ENCODE results near the gene SCD5. TPM values are rescaled to one million over a fixed set of nuclear protein-coding genes. Genes with fewer than 3 reads are reported as not detected.
A peak's percentile ranks its signal among the peaks of the same experiment; 100 is the strongest.

SCD5 gene
- total and polyA plus RNA-seq, 7 donors: 0.69 to 30.7 (median 27.3) TPM

DNA sequence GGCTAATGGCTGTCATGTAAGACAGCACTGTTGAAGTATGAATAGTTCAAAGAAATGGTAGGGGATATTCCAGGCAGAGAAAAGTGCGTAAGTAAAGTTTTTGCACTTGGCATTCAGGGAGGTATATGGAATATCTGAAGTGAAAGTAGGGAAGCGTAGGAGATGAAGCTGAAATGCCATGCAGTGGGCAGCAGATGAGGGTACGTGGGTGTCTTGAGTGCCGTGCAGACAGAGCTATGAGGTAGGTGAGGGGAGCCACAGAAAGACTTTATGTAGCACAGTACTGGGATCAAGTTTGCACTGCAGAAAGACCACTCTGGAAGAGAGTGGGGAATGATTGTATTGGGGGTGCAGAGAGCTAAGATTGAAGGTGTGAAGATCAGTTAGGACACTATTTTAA is 5.2 kb upstream of the SCD5 start:
- Histone ChIP-seq H3K36me3 (no peaks in the 10 kb centered on the region), H3K27me3 (no peaks in the 10 kb centered on the region), H3K4me3 (no peak overlapping the region), H3K4me1 (peaks cover 0 to 10% (median 3%) of the 10 kb centered on the region in 4 donors), H3K27ac (no peak overlapping the region), H3K9me3 (no peaks in the 10 kb centered on the region)
- no peak for DNase-seq
- TF ChIP-seq, protein P1, sequence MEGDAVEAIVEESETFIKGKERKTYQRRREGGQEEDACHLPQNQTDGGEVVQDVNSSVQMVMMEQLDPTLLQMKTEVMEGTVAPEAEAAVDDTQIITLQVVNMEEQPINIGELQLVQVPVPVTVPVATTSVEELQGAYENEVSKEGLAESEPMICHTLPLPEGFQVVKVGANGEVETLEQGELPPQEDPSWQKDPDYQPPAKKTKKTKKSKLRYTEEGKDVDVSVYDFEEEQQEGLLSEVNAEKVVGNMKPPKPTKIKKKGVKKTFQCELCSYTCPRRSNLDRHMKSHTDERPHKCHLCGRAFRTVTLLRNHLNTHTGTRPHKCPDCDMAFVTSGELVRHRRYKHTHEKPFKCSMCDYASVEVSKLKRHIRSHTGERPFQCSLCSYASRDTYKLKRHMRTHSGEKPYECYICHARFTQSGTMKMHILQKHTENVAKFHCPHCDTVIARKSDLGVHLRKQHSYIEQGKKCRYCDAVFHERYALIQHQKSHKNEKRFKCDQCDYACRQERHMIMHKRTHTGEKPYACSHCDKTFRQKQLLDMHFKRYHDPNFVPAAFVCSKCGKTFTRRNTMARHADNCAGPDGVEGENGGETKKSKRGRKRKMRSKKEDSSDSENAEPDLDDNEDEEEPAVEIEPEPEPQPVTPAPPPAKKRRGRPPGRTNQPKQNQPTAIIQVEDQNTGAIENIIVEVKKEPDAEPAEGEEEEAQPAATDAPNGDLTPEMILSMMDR (IDR thresholded peaks at IDR 0.05): no peak
- TF ChIP-seq POLR2A (IDR thresholded peaks at IDR 0.05) (no peak), POLR2AphosphoS5 (IDR thresholded peaks at IDR 0.05) (no peak), EP300 (IDR thresholded peaks at IDR 0.05) (no peak)
- WGBS, 2 donors: 92% methylated on average over 4 of the region's 4 CpGs
- intact Hi-C loops (cut with DNase I): no loop called here

GRCh38 chr4:82802911-82803310 is 4.3 kb upstream of the SCD5 start:
- Histone ChIP-seq H3K27ac (no peak overlapping the region), H3K4me1 (peaks cover 0 to 10% (median 3%) of the 10 kb centered on the region in 4 donors), H3K9me3 (no peaks in the 10 kb centered on the region), H3K27me3 (no peaks in the 10 kb centered on the region), H3K36me3 (no peaks in the 10 kb centered on the region), H3K4me3 (no peak overlapping the region)
- intact Hi-C loops (cut with DNase I): no loop called here
- no peak for DNase-seq
- TF ChIP-seq POLR2A (IDR thresholded peaks at IDR 0.05): no peak
- 75 to 78% methylated on average over 2 of the region's 2 CpGs for WGBS, 2 donors

GRCh38 chr4:82801910-82802521 is 3.4 kb upstream of the SCD5 start:
- H3K4me3 ChIP-seq: no peak overlapping the region
- 44 to 83% methylated on average over 3 of the region's 3 CpGs for WGBS, 2 donors
- no peaks in the 10 kb centered on the region for H3K9me3 ChIP-seq
- peaks cover 0 to 16% (median 11%) of the 10 kb centered on the region in 4 donors for H3K4me1 ChIP-seq
- TF ChIP-seq POLR2AphosphoS5 (IDR thresholded peaks at IDR 0.05) (no peak), EP300 (IDR thresholded peaks at IDR 0.05) (no peak), POLR2A (IDR thresholded peaks at IDR 0.05) (no peak)
- TF ChIP-seq, protein P1 (IDR thresholded peaks at IDR 0.05): peak in 3 of 4 experiments; percentile 7 to 29 (median 14)
- no peak for DNase-seq
- no peaks in the 10 kb centered on the region for H3K36me3 ChIP-seq
- no peaks in the 10 kb centered on the region for H3K27me3 ChIP-seq
- intact Hi-C loops (cut with DNase I): no loop called here
- no peak overlapping the region for H3K27ac ChIP-seq

DNA sequence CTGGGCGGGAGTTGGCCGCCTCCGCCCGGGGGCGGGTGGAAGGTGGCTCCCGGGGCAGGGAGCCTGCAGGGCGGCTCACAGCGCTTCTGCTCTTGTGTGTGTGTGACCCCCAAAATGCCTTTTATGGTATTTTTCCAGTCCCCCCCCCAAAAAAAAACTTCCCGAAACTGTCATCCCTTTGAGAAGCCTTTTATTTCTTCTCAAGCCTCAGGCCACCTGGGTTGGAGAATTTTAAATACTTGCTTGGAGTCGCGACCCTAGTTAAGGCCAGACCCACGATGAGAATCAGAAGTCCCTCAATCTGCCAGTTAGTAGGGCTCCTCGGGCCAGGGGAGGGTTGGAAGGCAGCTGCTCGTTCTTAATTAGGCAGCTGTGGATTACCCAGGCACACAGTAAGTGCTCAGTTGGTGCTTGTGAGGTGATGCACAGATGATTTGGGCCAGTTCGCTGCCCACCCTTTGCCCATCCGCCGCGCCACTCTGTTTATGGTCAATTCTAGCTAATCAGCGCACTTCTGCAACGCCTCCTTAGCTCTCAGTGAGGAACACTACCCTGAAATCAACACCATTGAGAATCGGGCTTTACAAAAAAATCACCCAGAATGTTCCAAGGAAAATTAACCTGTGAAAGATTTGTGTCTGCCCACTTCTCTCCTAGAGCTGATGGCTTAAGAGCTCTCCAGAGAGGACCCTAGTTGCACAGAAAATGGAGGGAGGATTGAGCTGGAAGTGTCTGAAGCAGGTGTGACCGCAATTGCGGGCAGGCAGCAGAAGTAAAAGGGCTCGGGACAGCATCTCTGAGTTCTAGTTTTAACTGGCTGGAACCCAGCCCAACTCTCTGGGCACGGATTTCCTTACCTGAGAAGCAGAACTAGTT is 648 bp upstream of the SCD5 start:
- peak overlapping the region; percentile 81 to 86 (median 82) for H3K27ac ChIP-seq

DNA sequence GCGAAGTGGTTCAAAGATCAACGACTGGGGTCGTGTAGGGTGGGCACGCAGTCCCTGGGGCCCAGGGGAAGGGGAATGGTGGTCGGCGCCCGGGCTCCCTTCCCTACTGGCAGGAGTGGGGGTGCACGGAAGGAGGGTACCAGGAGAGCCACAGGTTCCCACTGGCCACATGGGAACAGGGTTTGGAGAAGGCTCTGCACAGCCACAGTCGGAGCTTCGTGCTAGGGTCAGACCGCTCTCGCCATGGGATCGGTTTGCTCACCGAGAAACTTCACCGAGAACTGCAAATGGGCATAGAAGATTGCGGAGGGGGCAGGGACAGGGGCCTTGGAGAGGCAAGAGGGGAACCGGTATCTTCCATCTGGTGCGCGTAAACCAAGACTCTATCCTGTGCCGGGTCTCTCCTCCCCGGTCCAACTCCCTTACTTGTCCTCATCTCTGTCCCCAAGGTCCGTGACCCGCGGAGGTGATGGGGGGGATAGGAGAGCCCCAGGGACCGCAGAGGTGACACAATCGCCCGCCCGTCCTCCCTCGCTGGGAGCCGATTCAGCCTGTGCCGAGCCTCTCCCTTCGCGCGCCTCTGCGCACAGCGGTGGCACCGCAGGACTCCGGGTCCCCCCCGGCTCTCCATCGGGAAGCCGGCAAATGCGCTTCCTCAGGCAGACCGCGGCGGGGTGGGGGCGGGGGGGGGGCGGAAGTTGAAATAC is 1.0 kb downstream of the SCD5 start:
- Histone ChIP-seq H3K27me3 (no peaks in the 10 kb centered on the region), H3K9me3 (no peaks in the 10 kb centered on the region), H3K4me1 (peaks cover 0 to 22% (median 16%) of the 10 kb centered on the region in 4 donors), H3K4me3 (peak overlapping the region; percentile 78 to 93 (median 84)), H3K36me3 (no peaks in the 10 kb centered on the region), H3K27ac (peak overlapping the region; percentile 81 to 86 (median 82))
- DNase-seq: peak; percentile 75
- intact Hi-C loops (cut with DNase I): loop anchor here (5.0 to 10.0 kb wide), 3 partner anchors 237 to 485 kb away; partner anchors contain the start of genes COPS4, COQ2 and HNRNPD
- TF ChIP-seq POLR2A (IDR thresholded peaks at IDR 0.05) (no peak), POLR2AphosphoS5 (IDR thresholded peaks at IDR 0.05) (no peak), EP300 (IDR thresholded peaks at IDR 0.05) (no peak)
- TF ChIP-seq, protein P1 (IDR thresholded peaks at IDR 0.05): no peak
- 6% methylated on average over 47 of the region's 47 CpGs for WGBS, 2 donors

More for the DNA sequence above, 648 bp upstream of the SCD5 start:
- Histone ChIP-seq H3K9me3 (no peaks in the 10 kb centered on the region), H3K27me3 (no peaks in the 10 kb centered on the region), H3K36me3 (no peaks in the 10 kb centered on the region), H3K4me3 (peak overlapping the region; percentile 78 to 93 (median 84)), H3K4me1 (peaks cover 0 to 22% (median 16%) of the 10 kb centered on the region in 4 donors)
- 3 to 5% methylated on average over 25 of the region's 25 CpGs for WGBS, 2 donors
- DNase-seq: no peak
- intact Hi-C loops (cut with DNase I): loop anchor here (1.0 to 10.0 kb wide), 4 partner anchors 236 to 483 kb away; partner anchors contain the start of genes COPS4, COQ2 and HNRNPD
- no peak for TF ChIP-seq POLR2AphosphoS5 (IDR thresholded peaks at IDR 0.05)

Measured in sigmoid colon (tissue), 7 donors.